HEK293 (cell line): ENCODE results near the gene SH3BP5.

Source experiments
- CTCF ChIA-PET: fragments of 350-600 bp; formaldehyde crosslinking; extraction: SDS; loops from one replicate; lab custom pipeline; 2021; ENCODE audit warnings: antibody characterized with exemption; lab: Yijun Ruan, JAX
- POLR2A ChIA-PET: fragments of 300-600 bp; formaldehyde crosslinking; extraction: SDS; loops from one replicate; lab custom pipeline; 2020; ENCODE audit warnings: antibody characterized with exemption, inconsistent platforms; lab: Yijun Ruan, JAX
- H3K27ac ChIP-seq: fragments of 200-500 bp; sonication (Bioruptor generic); 2 replicates; pipeline ENCODE4 v1.5.1; 2014; ENCODE audit warnings: low read depth, low read length, control low read depth, inconsistent platforms; ENCODE audit errors: extremely low read depth
- H3K36me3 ChIP-seq, 2 experiments: fragments of 200-500 bp in 1 of 2; sonication (Bioruptor generic) in 1 of 2; 1 replicate in 1 of 2; 2 replicates in 1 of 2; pipeline ENCODE4 v1.5.1; 2014 to 2017; ENCODE audit warnings: inconsistent platforms in 2 of 2, low read length in 2 of 2; ENCODE audit not compliant: control insufficient read depth in 2 of 2, insufficient read depth in 1 of 2
- H3K4me1 ChIP-seq: fragments of 200-500 bp; sonication (Bioruptor generic); 2 replicates; pipeline ENCODE4 v1.5.1; 2014; ENCODE audit warnings: mild to moderate bottlenecking, low read length, inconsistent platforms; ENCODE audit not compliant: control insufficient read depth, insufficient read depth
- H3K4me3 ChIP-seq: 2 replicates; pipeline ENCODE4 v1.5.1; 2011; ENCODE audit warnings: low read depth, mild to moderate bottlenecking, control low read depth, low read length, moderate library complexity
- H3K9me3 ChIP-seq: fragments of 200-500 bp; sonication (Bioruptor generic); 2 replicates; pipeline ENCODE4 v1.5.1; 2014; ENCODE audit warnings: low read depth, low read length, inconsistent platforms; ENCODE audit not compliant: control insufficient read depth, insufficient read depth
- EGR2 ChIP-seq: fragments of 450-650 bp; formaldehyde crosslinking; IDR thresholded peaks from 2 replicates; pipeline ENCODE4 v1.5.1; 2016; ENCODE audit warnings: low read depth, missing biosample characterization, missing genetic modification characterization
- FEZF1 ChIP-seq: fragments of 450-650 bp; formaldehyde crosslinking; IDR thresholded peaks from 2 replicates; pipeline ENCODE4 v1.5.1; 2016; ENCODE audit warnings: missing biosample characterization, missing genetic modification characterization
- HOXC10 ChIP-seq: sonication (generic); formaldehyde crosslinking; IDR thresholded peaks from 2 replicates; pipeline ENCODE4 v1.8.1; 2023; ENCODE audit warnings: mild to moderate bottlenecking, missing genetic modification reagents
- SP7 ChIP-seq: fragments of 450-650 bp; formaldehyde crosslinking; IDR thresholded peaks from 2 replicates; pipeline ENCODE4 v1.5.1; 2016; ENCODE audit warnings: missing biosample characterization, missing genetic modification characterization
- ZBTB8A ChIP-seq: fragments of 450-650 bp; formaldehyde crosslinking; IDR thresholded peaks from 2 replicates; pipeline ENCODE4 v1.5.1; 2016; ENCODE audit warnings: missing biosample characterization, missing genetic modification characterization
- ZEB2 ChIP-seq: fragments of 450-650 bp; formaldehyde crosslinking; IDR thresholded peaks from 2 replicates; pipeline ENCODE4 v1.5.1; 2016; ENCODE audit warnings: missing biosample characterization, missing genetic modification characterization
- ZFHX2 ChIP-seq: fragments of 450-650 bp; formaldehyde crosslinking; conservative IDR thresholded peaks from 2 replicates; pipeline ENCODE4 v1.5.1; 2016; ENCODE audit warnings: missing biosample characterization, missing genetic modification characterization
- ZNF174 ChIP-seq: fragments of 450-650 bp; formaldehyde crosslinking; IDR thresholded peaks from 2 replicates; pipeline ENCODE4 v1.5.0; 2017; ENCODE audit warnings: missing biosample characterization, mild to moderate bottlenecking, missing genetic modification characterization
- ZNF350 ChIP-seq: fragments of 450-650 bp; formaldehyde crosslinking; IDR thresholded peaks from 2 replicates; pipeline ENCODE4 v1.5.0; 2017; ENCODE audit warnings: missing biosample characterization, mild to moderate bottlenecking, missing genetic modification characterization
- ZNF529 ChIP-seq: fragments of 450-650 bp; formaldehyde crosslinking; IDR thresholded peaks from 2 replicates; pipeline ENCODE4 v1.5.1; 2017; ENCODE audit warnings: missing genetic modification characterization, missing biosample characterization; ENCODE audit not compliant: insufficient replicate concordance
- ZNF560 ChIP-seq: fragments of 450-650 bp; formaldehyde crosslinking; IDR thresholded peaks from 2 replicates; pipeline ENCODE4 v1.5.1; 2017; ENCODE audit warnings: missing biosample characterization, missing genetic modification characterization, borderline replicate concordance
- ZNF626 ChIP-seq: fragments of 450-650 bp; sonication (Bioruptor Pico); formaldehyde crosslinking; IDR thresholded peaks from 2 replicates; pipeline ENCODE4 v1.5.1; 2018; ENCODE audit warnings: missing biosample characterization, missing genetic modification characterization, inconsistent platforms
- ZNF658 ChIP-seq: fragments of 450-650 bp; formaldehyde crosslinking; IDR thresholded peaks from 2 replicates; pipeline ENCODE4; 2016; ENCODE audit warnings: missing biosample characterization, missing genetic modification characterization
- ZNF791 ChIP-seq: fragments of 450-650 bp; formaldehyde crosslinking; IDR thresholded peaks from 2 replicates; pipeline ENCODE4 v1.5.1; 2016; ENCODE audit warnings: missing biosample characterization, missing genetic modification characterization
- ZXDB ChIP-seq: fragments of 450-650 bp; formaldehyde crosslinking; IDR thresholded peaks from 2 replicates; pipeline ENCODE4 v1.5.1; 2016; ENCODE audit warnings: missing biosample characterization, missing genetic modification characterization
- TF ChIP-seq, protein P1 (sequence below): fragments of 450-650 bp; formaldehyde crosslinking; IDR thresholded peaks from 2 replicates; pipeline ENCODE4 v1.5.1; 2016; ENCODE audit warnings: missing biosample characterization, missing genetic modification characterization
- TF ChIP-seq, protein P2 (sequence below): fragments of 450-650 bp; formaldehyde crosslinking; IDR thresholded peaks from 2 replicates; pipeline ENCODE4 v1.5.1; 2016; ENCODE audit warnings: missing biosample characterization, missing genetic modification characterization
- TF ChIP-seq, protein P3 (sequence below): fragments of 450-650 bp; formaldehyde crosslinking; IDR thresholded peaks from 2 replicates; pipeline ENCODE4 v1.5.1; 2016; ENCODE audit warnings: missing biosample characterization, missing genetic modification characterization
- TF ChIP-seq, protein P4 (sequence below): fragments of 450-650 bp; formaldehyde crosslinking; IDR thresholded peaks from 2 replicates; pipeline ENCODE4 v1.5.1; 2017; ENCODE audit warnings: missing biosample characterization, missing genetic modification characterization
- TF ChIP-seq, protein P5 (sequence below): fragments of 450-650 bp; formaldehyde crosslinking; IDR thresholded peaks from 2 replicates; pipeline ENCODE4 v1.5.1; 2016; ENCODE audit warnings: missing biosample characterization, missing genetic modification characterization

Gene SH3BP5

DNA sequence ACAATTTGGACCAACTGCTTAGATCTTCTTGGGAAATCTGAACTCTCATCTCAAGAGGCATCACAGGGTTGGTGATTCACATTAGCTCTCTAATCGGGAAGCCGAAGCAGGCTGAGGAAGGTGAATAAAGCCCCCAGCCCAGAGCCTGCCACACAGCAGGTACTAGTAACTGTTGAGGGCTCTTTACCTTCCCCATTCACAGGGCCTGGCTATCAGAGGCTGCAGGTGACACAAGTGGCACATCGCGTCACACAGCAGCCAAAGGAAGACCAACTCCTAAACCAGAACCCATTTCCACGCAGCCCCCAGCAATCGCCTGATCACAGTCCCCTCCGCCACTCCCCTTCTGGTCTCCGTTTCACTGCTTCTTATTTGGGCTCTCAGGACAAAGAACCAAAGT lies 29.2 kb downstream of the SH3BP5 start:
- TF ChIP-seq FEZF1 (tag by site-specific recombination) (no peak), ZNF560 (tag by site-specific recombination) (no peak), ZBTB8A (tag by site-specific recombination) (no peak), ZXDB (tag by site-specific recombination) (no peak), ZNF626 (tag by site-specific recombination) (no peak), ZNF350 (no peak)
- TF ChIP-seq, protein P1, sequence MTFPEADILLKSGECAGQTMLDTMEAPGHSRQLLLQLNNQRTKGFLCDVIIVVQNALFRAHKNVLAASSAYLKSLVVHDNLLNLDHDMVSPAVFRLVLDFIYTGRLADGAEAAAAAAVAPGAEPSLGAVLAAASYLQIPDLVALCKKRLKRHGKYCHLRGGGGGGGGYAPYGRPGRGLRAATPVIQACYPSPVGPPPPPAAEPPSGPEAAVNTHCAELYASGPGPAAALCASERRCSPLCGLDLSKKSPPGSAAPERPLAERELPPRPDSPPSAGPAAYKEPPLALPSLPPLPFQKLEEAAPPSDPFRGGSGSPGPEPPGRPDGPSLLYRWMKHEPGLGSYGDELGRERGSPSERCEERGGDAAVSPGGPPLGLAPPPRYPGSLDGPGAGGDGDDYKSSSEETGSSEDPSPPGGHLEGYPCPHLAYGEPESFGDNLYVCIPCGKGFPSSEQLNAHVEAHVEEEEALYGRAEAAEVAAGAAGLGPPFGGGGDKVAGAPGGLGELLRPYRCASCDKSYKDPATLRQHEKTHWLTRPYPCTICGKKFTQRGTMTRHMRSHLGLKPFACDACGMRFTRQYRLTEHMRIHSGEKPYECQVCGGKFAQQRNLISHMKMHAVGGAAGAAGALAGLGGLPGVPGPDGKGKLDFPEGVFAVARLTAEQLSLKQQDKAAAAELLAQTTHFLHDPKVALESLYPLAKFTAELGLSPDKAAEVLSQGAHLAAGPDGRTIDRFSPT (tag by site-specific recombination), result no peak
- TF ChIP-seq, protein P2, sequence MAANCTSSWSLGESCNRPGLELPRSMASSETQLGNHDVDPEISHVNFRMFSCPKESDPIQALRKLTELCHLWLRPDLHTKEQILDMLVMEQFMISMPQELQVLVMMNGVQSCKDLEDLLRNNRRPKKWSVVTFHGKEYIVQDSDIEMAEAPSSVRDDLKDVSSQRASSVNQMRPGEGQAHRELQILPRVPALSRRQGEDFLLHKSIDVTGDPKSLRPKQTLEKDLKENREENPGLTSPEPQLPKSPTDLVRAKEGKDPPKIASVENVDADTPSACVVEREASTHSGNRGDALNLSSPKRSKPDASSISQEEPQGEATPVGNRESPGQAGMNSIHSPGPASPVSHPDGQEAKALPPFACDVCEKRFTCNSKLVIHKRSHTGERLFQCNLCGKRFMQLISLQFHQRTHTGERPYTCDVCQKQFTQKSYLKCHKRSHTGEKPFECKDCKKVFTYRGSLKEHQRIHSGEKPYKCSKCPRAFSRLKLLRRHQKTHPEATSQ (tag by site-specific recombination), result no peak
- CTCF ChIA-PET, result interaction anchor here (0.7 kb wide), 1 partner anchor 34 kb away, joined by 3 read pairs; no protein-coding TSS in a partner anchor
- H3K4me3 ChIP-seq, result no peak overlapping the region
- H3K4me1 ChIP-seq, result no peaks in the 10 kb centered on the region
- no peak overlapping the region for H3K27ac ChIP-seq
- peaks cover 0 to 20% of the 10 kb centered on the region in 2 experiments; a peak in 1 of 3 replicates for H3K36me3 ChIP-seq
- H3K9me3 ChIP-seq, result no peaks in the 10 kb centered on the region
- POLR2A ChIA-PET, result no interaction called here

DNA sequence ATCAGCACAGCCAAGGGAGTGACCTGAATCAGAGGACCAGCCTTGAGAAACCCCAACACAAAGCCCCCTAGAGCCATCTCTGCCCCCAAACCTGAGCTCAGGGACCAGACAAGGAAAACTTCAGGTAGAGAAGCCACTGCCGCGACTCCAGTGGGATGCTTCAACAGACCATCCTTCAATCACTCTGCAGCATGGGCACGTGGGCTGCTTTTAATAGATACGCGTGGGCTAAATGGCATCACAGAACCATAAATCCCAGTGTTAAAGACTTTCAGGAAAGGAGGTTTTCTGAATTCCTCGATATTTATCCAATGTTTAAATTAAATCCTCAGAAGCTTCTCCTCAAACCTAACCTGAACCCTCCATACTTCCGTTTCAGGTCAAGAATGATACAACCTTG lies 30.6 kb downstream of the SH3BP5 start:
- Histone ChIP-seq H3K9me3 (no peaks in the 10 kb centered on the region), H3K4me3 (no peak overlapping the region), H3K27ac (no peak overlapping the region), H3K4me1 (no peaks in the 10 kb centered on the region)
- CTCF ChIA-PET, result interaction anchor here (0.8 to 1.4 kb wide), 2 partner anchors 28 to 180 kb away, joined by 3 read pairs; no protein-coding TSS in a partner anchor
- POLR2A ChIA-PET, result no interaction called here
- peak; percentile 59 for TF ChIP-seq ZFHX2
- TF ChIP-seq EGR2 (tag by site-specific recombination), result peak; percentile 44; the same call in 1 of the 2 replicates
- TF ChIP-seq, protein P3, sequence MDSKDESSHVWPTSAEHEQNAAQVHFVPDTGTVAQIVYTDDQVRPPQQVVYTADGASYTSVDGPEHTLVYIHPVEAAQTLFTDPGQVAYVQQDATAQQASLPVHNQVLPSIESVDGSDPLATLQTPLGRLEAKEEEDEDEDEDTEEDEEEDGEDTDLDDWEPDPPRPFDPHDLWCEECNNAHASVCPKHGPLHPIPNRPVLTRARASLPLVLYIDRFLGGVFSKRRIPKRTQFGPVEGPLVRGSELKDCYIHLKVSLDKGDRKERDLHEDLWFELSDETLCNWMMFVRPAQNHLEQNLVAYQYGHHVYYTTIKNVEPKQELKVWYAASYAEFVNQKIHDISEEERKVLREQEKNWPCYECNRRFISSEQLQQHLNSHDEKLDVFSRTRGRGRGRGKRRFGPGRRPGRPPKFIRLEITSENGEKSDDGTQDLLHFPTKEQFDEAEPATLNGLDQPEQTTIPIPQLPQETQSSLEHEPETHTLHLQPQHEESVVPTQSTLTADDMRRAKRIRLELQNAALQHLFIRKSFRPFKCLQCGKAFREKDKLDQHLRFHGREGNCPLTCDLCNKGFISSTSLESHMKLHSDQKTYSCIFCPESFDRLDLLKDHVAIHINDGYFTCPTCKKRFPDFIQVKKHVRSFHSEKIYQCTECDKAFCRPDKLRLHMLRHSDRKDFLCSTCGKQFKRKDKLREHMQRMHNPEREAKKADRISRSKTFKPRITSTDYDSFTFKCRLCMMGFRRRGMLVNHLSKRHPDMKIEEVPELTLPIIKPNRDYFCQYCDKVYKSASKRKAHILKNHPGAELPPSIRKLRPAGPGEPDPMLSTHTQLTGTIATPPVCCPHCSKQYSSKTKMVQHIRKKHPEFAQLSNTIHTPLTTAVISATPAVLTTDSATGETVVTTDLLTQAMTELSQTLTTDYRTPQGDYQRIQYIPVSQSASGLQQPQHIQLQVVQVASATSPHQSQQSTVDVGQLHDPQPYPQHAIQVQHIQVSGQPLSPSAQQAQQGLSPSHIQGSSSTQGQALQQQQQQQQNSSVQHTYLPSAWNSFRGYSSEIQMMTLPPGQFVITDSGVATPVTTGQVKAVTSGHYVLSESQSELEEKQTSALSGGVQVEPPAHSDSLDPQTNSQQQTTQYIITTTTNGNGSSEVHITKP (tag by site-specific recombination), result no peak
- TF ChIP-seq, all 188 proteins: peak for 2
- peaks cover 0 to 20% of the 10 kb centered on the region in 2 experiments; a peak in 1 of 3 replicates for H3K36me3 ChIP-seq

DNA sequence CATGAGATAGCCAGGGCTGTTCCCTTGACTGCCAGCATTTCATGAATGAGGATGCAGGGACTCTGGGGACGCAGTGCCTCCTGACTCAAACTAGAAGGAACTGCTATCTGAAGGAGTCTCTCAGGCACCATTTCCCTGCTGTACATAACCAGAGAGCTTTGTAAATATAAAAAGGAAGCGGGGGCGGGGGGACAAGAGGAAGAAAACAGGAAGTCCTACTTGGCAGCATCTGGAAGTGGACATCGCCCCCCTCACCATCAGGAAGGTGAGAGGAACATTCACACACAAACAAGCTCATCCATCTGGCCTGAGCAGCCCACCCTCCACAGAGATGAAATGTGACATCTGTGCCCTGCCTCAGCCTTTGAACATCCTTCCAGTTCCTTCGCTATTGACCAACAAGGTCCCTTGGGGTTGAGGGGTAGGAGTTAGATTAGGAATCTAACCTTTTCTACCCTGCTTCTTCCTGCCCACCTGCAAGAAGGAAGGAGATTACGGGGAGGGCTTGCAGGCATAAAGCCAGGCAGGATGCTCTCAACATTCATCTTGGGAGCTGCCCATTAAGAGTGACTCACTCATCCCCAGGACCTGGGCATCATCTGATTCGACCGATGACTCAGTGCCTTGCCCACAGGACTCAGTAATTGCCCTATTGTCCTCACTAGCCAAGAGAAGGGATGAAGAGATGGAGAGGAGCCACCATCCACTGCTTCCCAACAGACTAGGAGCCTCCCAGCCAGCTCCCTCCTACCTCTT lies 31.9 kb downstream of the SH3BP5 start:
- Histone ChIP-seq H3K4me1 (no peaks in the 10 kb centered on the region), H3K4me3 (no peak overlapping the region), H3K27ac (no peak overlapping the region), H3K36me3 (peaks cover 0 to 20% of the 10 kb centered on the region in 2 experiments; a peak in 1 of 3 replicates), H3K9me3 (no peaks in the 10 kb centered on the region)
- CTCF ChIA-PET, result interaction anchor here (0.6 to 1.5 kb wide), 5 partner anchors 29 to 439 kb away, joined by 3 to 5 read pairs (median 4); partner anchors contain the start of gene SH3BP5
- POLR2A ChIA-PET, result interaction anchor here (1.4 kb wide), 1 partner anchor 16 kb away, joined by 3 read pairs; no protein-coding TSS in a partner anchor
- TF ChIP-seq ZNF529 (tag by site-specific recombination), result no peak
- no peak for TF ChIP-seq ZNF174 (tag by site-specific recombination)
- TF ChIP-seq HOXC10 (CRISPR knock-in tag), result no peak
- TF ChIP-seq, protein P4, sequence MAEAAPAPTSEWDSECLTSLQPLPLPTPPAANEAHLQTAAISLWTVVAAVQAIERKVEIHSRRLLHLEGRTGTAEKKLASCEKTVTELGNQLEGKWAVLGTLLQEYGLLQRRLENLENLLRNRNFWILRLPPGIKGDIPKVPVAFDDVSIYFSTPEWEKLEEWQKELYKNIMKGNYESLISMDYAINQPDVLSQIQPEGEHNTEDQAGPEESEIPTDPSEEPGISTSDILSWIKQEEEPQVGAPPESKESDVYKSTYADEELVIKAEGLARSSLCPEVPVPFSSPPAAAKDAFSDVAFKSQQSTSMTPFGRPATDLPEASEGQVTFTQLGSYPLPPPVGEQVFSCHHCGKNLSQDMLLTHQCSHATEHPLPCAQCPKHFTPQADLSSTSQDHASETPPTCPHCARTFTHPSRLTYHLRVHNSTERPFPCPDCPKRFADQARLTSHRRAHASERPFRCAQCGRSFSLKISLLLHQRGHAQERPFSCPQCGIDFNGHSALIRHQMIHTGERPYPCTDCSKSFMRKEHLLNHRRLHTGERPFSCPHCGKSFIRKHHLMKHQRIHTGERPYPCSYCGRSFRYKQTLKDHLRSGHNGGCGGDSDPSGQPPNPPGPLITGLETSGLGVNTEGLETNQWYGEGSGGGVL (tag by site-specific recombination), result peak; percentile 31; the same call in 1 of the 2 replicates
- peak; percentile 86 for TF ChIP-seq SP7 (tag by site-specific recombination)
- TF ChIP-seq ZNF626 (tag by site-specific recombination), result no peak
- no peak for TF ChIP-seq ZNF791 (tag by site-specific recombination)
- TF ChIP-seq ZNF658, result no peak
- peak; percentile 63; the same call in 1 of the 2 replicates for TF ChIP-seq ZEB2 (tag by site-specific recombination)
- TF ChIP-seq, protein P5, sequence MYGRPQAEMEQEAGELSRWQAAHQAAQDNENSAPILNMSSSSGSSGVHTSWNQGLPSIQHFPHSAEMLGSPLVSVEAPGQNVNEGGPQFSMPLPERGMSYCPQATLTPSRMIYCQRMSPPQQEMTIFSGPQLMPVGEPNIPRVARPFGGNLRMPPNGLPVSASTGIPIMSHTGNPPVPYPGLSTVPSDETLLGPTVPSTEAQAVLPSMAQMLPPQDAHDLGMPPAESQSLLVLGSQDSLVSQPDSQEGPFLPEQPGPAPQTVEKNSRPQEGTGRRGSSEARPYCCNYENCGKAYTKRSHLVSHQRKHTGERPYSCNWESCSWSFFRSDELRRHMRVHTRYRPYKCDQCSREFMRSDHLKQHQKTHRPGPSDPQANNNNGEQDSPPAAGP (tag by site-specific recombination), result peak; percentile 75
